ENCODE data around the gene SORL1.

GRCh38 chr11:121417607-121418006 lies 34.5 kb upstream of the SORL1 start:
- no peak for TF ChIP-seq GATA3 (IDR thresholded peaks at IDR 0.05; ENCODE audit: low read depth, low read length)
- TF ChIP-seq GATA2 (IDR thresholded peaks at IDR 0.05; ENCODE audit: low read depth, low read length): no peak
